Hepatocyte (in vitro differentiated cells): ENCODE results near the gene C1R.

Source experiments
- EZH2 ChIP-seq: fragments of 200-600 bp; sonication (generic); IDR thresholded peaks from 2 replicates; pipeline ENCODE4 v1.6.1; 2016; ENCODE audit warnings: antibody characterized with exemption, mild to moderate bottlenecking, borderline replicate concordance
- TF ChIP-seq, protein P1 (sequence below): fragments of 200-600 bp; sonication (generic); IDR thresholded peaks from 2 replicates; pipeline ENCODE4 v1.5.1; 2016; ENCODE audit warnings: antibody characterized with exemption, mild to moderate bottlenecking; ENCODE audit not compliant: poor library complexity

DNA sequence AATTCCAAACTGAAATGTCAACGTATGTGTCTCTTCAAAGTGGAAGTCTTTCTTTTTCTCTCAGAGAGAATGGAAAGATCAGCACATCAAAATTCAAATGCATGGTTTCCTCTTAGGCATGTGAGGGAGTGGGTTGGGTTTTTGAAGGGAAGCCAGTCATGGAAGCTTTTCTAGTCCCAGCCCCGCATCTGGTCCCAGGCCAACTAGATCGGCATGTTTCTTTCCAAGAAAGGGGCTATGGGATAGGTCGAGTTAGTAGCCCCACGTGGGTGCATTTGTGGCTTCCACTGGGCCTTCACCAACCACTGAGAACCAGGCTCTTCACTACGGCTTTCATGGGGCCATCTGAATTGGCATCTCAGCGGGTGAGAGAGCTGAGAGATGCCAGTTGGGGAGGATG lies 25.1 kb downstream of the C1R start:
- TF ChIP-seq EZH2 = no peak
- TF ChIP-seq, protein P1, sequence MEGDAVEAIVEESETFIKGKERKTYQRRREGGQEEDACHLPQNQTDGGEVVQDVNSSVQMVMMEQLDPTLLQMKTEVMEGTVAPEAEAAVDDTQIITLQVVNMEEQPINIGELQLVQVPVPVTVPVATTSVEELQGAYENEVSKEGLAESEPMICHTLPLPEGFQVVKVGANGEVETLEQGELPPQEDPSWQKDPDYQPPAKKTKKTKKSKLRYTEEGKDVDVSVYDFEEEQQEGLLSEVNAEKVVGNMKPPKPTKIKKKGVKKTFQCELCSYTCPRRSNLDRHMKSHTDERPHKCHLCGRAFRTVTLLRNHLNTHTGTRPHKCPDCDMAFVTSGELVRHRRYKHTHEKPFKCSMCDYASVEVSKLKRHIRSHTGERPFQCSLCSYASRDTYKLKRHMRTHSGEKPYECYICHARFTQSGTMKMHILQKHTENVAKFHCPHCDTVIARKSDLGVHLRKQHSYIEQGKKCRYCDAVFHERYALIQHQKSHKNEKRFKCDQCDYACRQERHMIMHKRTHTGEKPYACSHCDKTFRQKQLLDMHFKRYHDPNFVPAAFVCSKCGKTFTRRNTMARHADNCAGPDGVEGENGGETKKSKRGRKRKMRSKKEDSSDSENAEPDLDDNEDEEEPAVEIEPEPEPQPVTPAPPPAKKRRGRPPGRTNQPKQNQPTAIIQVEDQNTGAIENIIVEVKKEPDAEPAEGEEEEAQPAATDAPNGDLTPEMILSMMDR = no peak
